HuH-7 (cell line): ENCODE measurements around the gene KIF26B.

ENCODE experiments used
- DNase-seq: peaks from one replicate; pipeline ENCODE4 v3.0.0; 2011; ENCODE audit warnings: low spot score

KIF26B gene

DNA sequence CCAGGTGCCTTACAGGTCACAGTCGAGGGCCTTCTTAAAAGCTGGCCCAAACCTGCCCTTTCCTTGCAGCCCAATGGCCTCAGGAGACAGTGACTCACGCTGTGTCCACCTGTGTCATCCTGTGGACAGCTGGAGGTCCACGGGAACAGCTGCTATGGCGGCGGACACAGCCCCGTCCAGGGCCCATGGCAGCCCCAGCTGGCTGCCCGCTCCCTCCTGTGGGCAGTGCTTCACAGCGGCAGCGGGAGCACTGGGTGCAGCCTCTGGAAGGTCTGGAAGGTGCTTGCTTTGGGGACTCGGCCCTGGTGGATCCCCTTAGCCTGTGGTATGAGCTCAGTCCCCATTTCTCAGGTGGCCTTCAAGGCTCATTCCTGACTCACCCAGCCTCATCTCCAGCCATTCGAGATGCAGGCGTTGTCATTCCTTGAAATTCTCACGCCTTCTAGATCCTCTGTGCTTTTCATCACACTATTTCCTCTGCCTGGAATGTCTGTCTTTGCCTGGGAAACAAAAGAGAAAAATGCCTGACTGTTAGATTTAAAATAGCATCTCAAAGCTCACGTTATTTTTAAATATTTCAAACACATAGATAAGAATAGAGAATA, 86.8 kb downstream of the KIF26B start:
- no peak for DNase-seq

- DNase-seq, result no peak
Observed at GRCh38 chr1:245242989-245243388, 88.2 kb downstream of the KIF26B start.

DNA sequence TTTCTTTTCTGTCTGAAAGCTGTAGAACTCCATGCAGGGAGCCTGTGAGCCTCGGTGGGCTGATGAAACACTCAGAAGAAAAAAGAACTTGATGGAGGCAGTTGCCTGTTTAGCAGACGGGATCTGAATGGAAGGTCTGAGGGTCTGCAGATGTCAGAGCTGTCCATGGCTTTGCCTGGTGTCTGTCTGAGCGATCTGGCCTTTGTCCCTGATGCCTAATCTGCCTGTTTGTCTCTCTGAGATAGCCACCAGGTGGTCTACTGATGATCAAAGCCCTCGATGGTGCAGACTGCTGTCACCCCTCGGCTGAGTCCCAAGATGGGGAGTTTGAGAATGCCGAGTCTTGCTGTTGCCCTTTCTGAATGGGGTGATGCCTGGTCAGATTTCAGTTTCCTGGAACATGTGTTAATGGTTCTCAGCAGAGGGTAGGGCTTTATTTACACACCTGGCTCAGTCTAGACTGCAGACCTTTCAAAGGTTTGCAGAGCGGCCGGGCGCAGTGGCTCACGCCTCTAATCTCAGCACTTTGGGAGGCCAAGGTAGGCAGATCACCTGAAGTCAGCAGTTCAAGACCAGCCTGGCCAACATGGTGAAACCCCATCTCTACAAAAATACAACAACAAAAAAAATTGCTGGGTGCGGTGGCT, 90.4 kb downstream of the KIF26B start:
- DNase-seq, result peak; percentile 43

- no peak for DNase-seq
Observed at GRCh38 chr1:245246433-245246832, 91.6 kb downstream of the KIF26B start.

DNA sequence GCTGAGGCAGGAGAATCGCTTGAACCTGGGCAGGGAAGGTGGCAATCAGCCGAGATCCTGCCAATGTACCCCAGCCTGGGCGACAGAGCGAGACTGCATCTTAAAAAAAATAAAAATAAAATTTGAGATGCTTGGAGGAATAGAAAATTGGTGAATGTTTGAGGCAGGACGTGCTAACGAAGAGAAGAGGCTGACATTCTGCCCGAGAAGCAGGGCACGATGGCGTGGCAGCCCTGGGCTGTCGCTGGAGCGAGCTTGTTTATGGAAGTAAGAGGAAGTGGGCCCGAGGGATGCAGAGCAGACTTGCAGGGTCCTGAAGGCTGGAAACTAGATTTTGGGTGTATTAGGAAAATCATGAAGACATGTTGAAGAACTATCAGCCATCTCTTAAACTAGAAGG, 92.6 kb downstream of the KIF26B start:
- no peak for DNase-seq

DNA sequence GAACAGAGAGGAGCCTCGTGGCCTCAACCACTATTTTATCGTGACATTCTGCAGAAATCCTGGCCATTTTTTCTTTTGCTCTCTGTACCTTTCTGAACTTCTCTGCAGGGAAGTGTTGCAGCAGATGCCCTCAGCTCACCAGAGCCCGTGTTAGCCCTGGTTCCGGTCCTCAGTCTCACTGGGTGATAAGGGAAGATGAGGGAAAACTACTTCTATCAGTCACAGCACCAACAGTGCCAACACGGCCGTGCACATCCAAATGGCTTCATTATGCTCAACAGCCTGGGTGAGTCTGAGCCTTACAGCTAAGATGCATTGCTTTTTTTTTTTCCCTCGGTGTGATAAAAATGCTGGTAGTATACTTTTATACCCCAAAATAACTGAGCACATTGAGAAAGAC, 93.0 kb downstream of the KIF26B start:
- DNase-seq, result no peak

- DNase-seq, result no peak
Observed at GRCh38 chr1:245248231-245248731, 93.5 kb downstream of the KIF26B start.

- DNase-seq, result no peak
Observed at GRCh38 chr1:245255783-245256182, 101.0 kb downstream of the KIF26B start.

DNA sequence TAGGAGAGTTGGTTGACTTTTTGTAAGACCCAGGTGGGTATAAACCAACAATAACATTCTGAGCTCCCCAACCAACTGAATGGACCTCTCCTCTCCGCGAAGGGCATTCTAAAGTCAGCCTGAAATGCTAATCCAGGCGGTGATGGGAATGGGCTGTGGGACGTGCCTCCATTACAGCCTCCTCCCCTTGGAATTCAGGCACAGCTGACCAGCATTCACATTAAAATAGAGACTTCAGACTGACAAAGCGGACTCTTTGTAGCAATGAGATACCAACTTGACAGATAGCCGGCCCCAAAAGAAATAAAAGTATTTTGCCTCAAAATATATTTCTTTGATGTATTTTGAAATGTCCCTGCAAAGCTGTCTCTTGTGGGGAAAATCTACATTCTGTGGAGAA, 101.7 kb downstream of the KIF26B start:
- DNase-seq, result no peak

DNA sequence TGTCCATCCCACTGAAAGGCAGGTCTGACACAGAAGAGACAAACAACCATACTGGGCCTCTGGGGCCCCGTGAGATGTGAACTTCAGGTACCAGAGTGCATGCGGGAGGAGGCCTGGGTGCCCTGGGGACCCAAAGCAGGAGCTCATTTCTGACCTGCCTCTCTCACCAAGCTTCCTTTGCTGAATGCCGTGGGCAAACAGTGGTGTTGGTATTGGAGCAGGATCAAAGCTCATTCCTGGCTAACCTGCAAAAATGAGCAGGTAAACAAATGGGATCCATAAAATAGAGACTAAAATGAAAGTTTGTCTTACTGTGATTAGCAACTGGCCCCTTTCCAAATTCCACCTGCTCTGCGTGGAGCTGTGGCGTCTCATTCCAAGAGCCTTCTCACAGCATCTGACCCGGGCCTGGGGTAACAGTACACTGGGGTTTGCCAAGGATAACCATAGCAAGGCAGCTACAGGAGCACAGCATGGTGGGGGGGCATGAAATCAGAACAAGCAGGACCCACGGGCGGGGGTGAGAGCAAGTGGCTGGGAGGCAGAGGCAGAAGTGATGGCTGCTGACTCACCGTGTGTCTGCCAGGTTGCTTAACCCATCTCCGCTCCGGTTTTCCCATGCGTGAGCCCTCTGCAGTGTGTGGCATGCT, 103.6 kb downstream of the KIF26B start:
- DNase-seq, result no peak

DNA sequence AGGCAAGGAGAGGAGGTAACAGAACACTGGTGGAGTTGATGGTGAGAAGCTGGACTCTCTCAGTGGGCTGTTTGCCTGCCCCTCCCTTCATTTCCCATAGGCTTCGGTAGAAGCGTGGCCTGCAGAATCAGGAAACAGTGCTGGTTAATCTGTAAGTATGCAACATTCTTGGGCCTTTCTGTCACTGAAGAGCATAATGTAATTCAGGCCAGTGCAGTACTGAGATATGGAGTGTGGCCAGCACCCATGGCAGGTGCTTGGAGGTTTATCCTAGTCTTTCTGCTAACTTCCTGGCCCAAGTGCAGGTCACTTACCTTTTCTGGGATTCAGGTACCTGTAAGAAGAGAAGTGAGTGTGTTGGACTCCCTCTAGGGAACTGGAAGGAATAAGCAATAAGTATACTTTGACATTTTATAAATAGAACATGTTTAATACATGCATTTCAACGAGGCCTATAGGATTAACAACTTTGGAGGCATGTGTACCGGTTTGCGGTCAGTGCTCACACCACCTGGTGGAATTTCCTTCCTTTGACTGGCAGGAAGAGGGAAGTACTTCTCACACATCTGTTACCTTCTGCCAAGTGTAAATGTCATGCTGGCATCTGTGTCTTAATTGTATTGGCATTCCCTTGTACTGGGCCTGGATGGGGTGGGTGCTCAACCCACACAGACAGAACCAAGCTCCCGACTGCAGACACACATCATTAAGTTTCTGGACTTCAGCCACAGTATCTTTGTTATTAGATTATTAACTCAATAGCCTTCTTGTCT, 105.5 kb downstream of the KIF26B start:
- DNase-seq, result no peak

DNA sequence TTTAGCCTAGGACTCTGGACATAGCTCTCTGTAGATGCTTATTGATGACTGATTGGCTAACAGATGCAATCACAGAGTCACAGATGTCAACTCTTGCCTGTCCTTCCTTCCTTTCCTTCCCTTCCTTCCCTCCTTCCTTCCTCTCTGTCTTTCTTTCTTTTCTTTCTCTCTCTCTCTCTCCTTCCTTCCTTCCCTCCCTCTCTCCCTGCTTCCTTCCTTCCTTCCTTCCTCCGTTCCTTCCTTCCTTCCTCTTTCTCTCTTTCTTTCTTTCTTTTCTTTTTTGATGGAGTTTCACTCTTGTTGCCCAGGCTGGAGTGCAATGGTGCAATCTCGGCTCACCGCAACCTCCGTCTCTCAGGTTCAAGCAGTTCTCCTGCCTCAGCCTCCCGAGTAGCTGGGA, 106.1 kb downstream of the KIF26B start:
- DNase-seq, result no peak

DNA sequence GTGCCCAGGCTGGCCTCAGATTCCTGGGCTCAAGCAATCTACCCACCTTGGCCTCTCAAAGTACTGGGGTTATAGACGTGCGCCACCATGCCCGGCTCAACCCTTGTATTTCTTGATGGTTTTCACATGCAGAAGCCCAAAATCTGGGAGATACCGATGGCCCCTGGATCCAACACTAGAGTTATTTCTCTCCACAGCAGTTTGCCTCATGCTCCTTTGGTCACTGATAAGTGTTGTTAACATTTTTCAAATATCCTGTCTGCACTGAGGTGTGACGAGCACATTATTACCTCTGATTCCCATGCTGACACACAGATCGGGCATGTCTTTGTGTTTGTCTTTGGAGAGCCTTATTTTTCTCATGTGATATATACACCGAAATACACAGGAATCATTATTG, 107.0 kb downstream of the KIF26B start:
- no peak for DNase-seq

DNA sequence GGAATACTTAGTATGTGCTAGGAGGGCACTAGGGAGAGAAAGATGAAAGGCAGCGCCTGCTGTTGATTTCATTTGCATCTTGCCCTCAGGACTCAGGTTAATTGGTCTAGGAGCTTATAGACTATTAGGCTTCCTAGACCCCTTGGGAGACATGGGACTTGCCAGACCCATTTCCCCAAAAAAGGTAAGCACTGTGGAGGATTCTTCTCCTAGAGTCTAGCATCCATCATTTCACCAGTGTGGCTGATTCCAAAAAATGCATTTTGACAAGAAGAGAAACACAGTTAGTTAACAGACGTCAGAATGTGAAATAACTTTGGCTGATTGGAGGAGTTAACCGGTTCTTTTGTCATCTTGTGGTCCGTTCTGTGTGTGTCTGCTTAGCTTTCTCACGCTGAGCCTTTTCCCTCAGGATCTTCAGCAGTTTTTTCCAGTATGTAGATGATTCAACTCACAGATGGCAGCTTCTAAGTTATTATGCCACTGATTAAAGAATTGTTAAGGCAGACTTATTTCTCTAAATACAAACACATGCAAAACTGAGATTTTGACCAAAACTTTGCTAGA, 108.8 kb downstream of the KIF26B start:
- no peak for DNase-seq

GRCh38 chr1:245264226-245264625, 109.4 kb downstream of the KIF26B start:
- no peak for DNase-seq

DNA sequence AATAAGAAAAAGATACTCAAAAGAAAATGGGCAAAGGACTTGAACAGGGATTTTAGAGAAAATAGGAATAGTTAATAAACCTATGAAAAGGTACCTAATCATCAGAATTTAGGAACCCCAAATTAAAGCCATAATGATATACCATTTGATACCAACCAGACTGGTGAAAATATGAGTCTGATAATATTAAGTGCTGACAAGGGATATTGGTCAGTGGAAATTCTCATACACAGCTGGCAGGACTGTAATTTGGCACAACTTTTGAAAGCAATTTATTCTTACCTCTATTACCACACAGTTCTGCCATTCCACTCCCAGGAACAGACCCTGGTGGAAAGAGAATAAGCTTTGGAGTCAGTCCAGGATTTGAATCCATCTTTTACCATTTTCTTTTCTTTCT, 111.3 kb downstream of the KIF26B start:
- DNase-seq, result no peak

DNA sequence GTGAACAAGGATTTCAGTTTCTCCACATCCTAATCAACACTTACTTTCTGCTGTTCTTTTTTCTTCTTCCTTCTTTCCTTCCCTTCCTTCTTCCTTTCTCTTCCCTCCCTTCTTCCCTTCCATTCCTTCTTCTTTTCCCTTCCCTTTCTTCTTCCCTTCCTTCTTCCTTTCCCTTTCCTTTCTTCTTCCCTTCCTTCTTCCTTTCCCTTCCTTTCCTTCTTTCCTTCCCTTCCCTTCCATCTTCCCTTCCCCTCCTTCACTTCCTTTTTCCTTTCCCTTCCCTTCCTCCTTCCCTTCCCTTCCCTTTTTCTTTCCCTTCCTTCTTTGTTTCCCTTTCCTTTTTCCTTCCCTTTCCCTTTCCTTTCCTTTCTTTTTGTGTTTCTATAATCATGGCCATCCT, 115.3 kb downstream of the KIF26B start:
- DNase-seq, result no peak

DNA sequence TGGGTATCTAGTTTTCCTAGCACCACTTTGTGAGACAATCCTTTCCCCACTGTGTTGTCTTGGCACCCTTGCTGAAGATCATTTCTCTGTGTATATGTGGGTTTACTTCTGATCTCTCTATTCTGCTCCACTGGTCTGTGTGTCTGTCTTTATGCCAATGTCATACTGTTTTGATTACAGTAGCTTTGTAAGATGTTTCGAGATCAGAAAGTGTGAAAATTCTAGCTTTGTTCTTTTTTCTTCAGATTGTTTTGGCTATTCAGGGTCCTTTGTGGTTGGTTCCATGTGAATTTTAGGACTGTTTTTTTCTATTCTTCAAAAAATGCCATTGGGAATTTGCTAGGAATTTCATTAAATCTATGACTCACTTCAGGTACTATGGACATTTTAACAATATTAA, 116.2 kb downstream of the KIF26B start:
- DNase-seq, result no peak

- no peak for DNase-seq
Observed at GRCh38 chr1:245272676-245273075, 117.9 kb downstream of the KIF26B start.

GRCh38 chr1:245276445-245276844, 121.7 kb downstream of the KIF26B start:
- no peak for DNase-seq

- no peak for DNase-seq
Observed at GRCh38 chr1:245277276-245277675, 122.5 kb downstream of the KIF26B start.

DNA sequence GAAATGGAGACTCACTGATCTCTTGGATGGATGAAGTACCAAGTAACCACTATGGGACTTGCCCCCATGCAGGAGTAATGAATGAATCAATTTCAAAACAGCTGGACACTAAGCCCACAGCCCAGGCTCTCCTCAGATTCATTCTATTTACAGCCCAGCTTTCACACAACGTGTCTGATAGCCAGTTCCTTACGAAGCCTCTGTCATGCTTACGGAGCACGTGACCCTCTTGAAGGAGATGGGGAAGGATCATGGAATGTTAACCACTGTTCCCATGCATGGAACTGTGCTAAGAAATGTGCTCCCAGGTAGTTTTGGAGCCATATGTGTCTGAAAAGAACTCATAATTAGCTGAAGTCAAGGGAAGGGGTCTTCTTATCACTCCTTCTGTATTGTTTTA, 124.1 kb downstream of the KIF26B start:
- DNase-seq, result no peak
